Sigmoid colon (tissue), 4 donors: ENCODE results near the gene SAMM50.

Experiments used
- CTCF ChIP-seq, 4 experiments: fragments of 450-650 bp in 3 of 4; fragments of 200-600 bp in 1 of 4; IDR thresholded peaks; one replicate each; pipeline ENCODE4 v1.5.1; 2016 to 2019; ENCODE audit warnings: antibody characterized with exemption in 4 of 4, mild to moderate bottlenecking in 3 of 4, moderate library complexity in 2 of 4
- EP300 ChIP-seq, 4 donors: sonication (generic); formaldehyde crosslinking; IDR thresholded peaks; one replicate each; pipeline ENCODE4 v1.6.1; 2017; ENCODE audit warnings: antibody characterized with exemption in 4 of 4
- POLR2AphosphoS5 ChIP-seq, 4 donors: sonication (generic); formaldehyde crosslinking; IDR thresholded peaks; one replicate each; pipeline ENCODE4 v1.6.1; 2017; ENCODE audit warnings: antibody characterized with exemption in 4 of 4

GRCh38 chr22:43996981-43997265, 41.7 kb downstream of the SAMM50 start:
- TF ChIP-seq EP300 (IDR thresholded peaks at IDR 0.05) (no peak), CTCF (IDR thresholded peaks at IDR 0.05) (no peak), POLR2AphosphoS5 (IDR thresholded peaks at IDR 0.05) (no peak)
